Activated CD4-positive, alpha-beta T cell treated with anti-CD3 and anti-CD28 coated beads for 4 hours (primary cell): Measurements from ENCODE around the gene NADK.
"Not testable (repeated sequence)": the region's sequence is repeated elsewhere in the genome, so short reads cannot be mapped to it uniquely, and the experiment has no call there.

ENCODE experiments used
- DNase-seq, 2 donors: peaks; one replicate each; pipeline ENCODE4 v3.0.0-alpha.2; 2020

NADK gene

GRCh38 chr1:1745651-1746565 lies 32.4 kb downstream of the NADK start:
- DNase-seq = peak; percentile 69 to 97

GRCh38 chr1:1742529-1742928 lies 35.7 kb downstream of the NADK start:
- not testable (repeated sequence) for DNase-seq

- DNase-seq = not testable (repeated sequence)
Observed at GRCh38 chr1:1741013-1741412, 37.3 kb downstream of the NADK start.

GRCh38 chr1:1738799-1739337 lies 39.4 kb downstream of the NADK start:
- DNase-seq = not testable (repeated sequence)

GRCh38 chr1:1737675-1738590 lies 40.3 kb downstream of the NADK start:
- DNase-seq = not testable (repeated sequence)

GRCh38 chr1:1732381-1732780 lies 45.9 kb downstream of the NADK start:
- no peak for DNase-seq

GRCh38 chr1:1730870-1731269 lies 47.4 kb downstream of the NADK start:
- no peak for DNase-seq

- DNase-seq = not testable (repeated sequence)
Observed at GRCh38 chr1:1730230-1730629, 48.0 kb downstream of the NADK start.

GRCh38 chr1:1729116-1729816 lies 49.0 kb downstream of the NADK start:
- not testable (repeated sequence) for DNase-seq

- DNase-seq = not testable (repeated sequence)
Observed at GRCh38 chr1:1728308-1729005, 49.8 kb downstream of the NADK start.

GRCh38 chr1:1727131-1727651 lies 51.1 kb downstream of the NADK start:
- DNase-seq = not testable (repeated sequence)

- DNase-seq = not testable (repeated sequence)
Observed at GRCh38 chr1:1726088-1726487, 52.2 kb downstream of the NADK start.

GRCh38 chr1:1724035-1724864 lies 54.0 kb downstream of the NADK start, which contains the start of gene CDK11A:
Gene CDK11A (minus strand): TSS chr1:1724357. CDS start chr1:1722818, 1,539 bp downstream.
- peak; percentile 91 to 98 for DNase-seq

GRCh38 chr1:1721201-1721600 lies 57.1 kb downstream of the NADK start:
- DNase-seq = no peak

GRCh38 chr1:1715109-1715883 lies 63.0 kb downstream of the NADK start:
- DNase-seq = not testable (repeated sequence)

- not testable (repeated sequence) for DNase-seq
Observed at GRCh38 chr1:1707897-1708296, 70.4 kb downstream of the NADK start.

- not testable (repeated sequence) for DNase-seq
Observed at GRCh38 chr1:1707241-1707640, 71.0 kb downstream of the NADK start.

- DNase-seq = not testable (repeated sequence)
Observed at GRCh38 chr1:1705623-1706022, 72.6 kb downstream of the NADK start.

GRCh38 chr1:1704284-1704957 lies 73.8 kb downstream of the NADK start:
- not testable (repeated sequence) for DNase-seq
